Common myeloid progenitor, CD34-positive (primary cell): Measurements from ENCODE around the gene ADARB2.

Experiments
- CTCF ChIA-PET: fragments of 350-600 bp; sonication (Branson Sonifier 250); formaldehyde crosslinking; loops from one replicate; lab custom pipeline; 2021; ENCODE audit warnings: antibody characterized with exemption; lab: Charles Lee
- POLR2A ChIA-PET: fragments of 350-600 bp; sonication (Branson Sonifier 250); formaldehyde crosslinking; loops from one replicate; lab custom pipeline; 2021; ENCODE audit warnings: antibody characterized with exemption; lab: Charles Lee
- DNase-seq, 3 donors: peaks; one replicate each; pipeline versions ENCODE4 v3.0.0 to v3.0.0-alpha.2; 2013
- H3K27ac ChIP-seq, 2 experiments: 1 replicate in 1 of 2; 2 replicates in 1 of 2; pipeline ENCODE4 v1.7.0; 2013; ENCODE audit warnings: inconsistent platforms in 2 of 2, low read length in 2 of 2, mild to moderate bottlenecking in 2 of 2, low read depth in 1 of 2, moderate library complexity in 1 of 2; ENCODE audit not compliant: severe bottlenecking in 2 of 2, insufficient read depth in 1 of 2, poor library complexity in 1 of 2
- H3K27me3 ChIP-seq, 5 experiments: replicated peaks in 2 of 5; 1 replicate in 3 of 5; 2 replicates in 2 of 5; pipeline versions ENCODE4 v1.6.1 to v1.7.0; 2013; ENCODE audit warnings: low read length in 4 of 5, mild to moderate bottlenecking in 2 of 5, moderate library complexity in 2 of 5, inconsistent platforms in 1 of 5; ENCODE audit not compliant: insufficient read depth in 5 of 5, control insufficient read depth in 4 of 5
- H3K36me3 ChIP-seq, 4 experiments: 1 replicate in 2 of 4; 2 replicates in 2 of 4; pipeline versions ENCODE4 v1.6.1 to v1.7.0; 2013; ENCODE audit warnings: low read length in 3 of 4, control low read depth in 1 of 4, mild to moderate bottlenecking in 1 of 4; ENCODE audit not compliant: control insufficient read depth in 4 of 4, insufficient read depth in 4 of 4
- H3K4me1 ChIP-seq, 4 experiments: 1 replicate in 3 of 4; 2 replicates in 1 of 4; pipeline versions ENCODE4 v1.6.1 to v1.7.1; 2013; ENCODE audit warnings: low read length in 3 of 4, mild to moderate bottlenecking in 3 of 4, control low read depth in 1 of 4, inconsistent platforms in 1 of 4, moderate library complexity in 1 of 4; ENCODE audit not compliant: control insufficient read depth in 4 of 4, insufficient read depth in 4 of 4; ENCODE audit errors: control extremely low read depth in 1 of 4
- H3K4me3 ChIP-seq, 7 experiments: 1 replicate in 4 of 7; 2 replicates in 3 of 7; pipeline versions ENCODE4 v1.5.1 to v1.7.0; 2013; ENCODE audit warnings: mild to moderate bottlenecking in 7 of 7, low read length in 6 of 7, moderate library complexity in 6 of 7, inconsistent platforms in 2 of 7, low read depth in 2 of 7, control low read depth in 1 of 7; ENCODE audit not compliant: insufficient read depth in 4 of 7, control insufficient read depth in 1 of 7; ENCODE audit errors: extremely low read depth in 1 of 7
- H3K9me3 ChIP-seq, 5 experiments: 1 replicate in 4 of 5; 2 replicates in 1 of 5; pipeline versions ENCODE4 v1.6.1 to v1.7.1; 2013; ENCODE audit warnings: low read length in 4 of 5, mild to moderate bottlenecking in 2 of 5, inconsistent platforms in 1 of 5, low read depth in 1 of 5, moderate library complexity in 1 of 5; ENCODE audit not compliant: control insufficient read depth in 4 of 5, insufficient read depth in 2 of 5; ENCODE audit errors: control extremely low read depth in 1 of 5
- WGBS: methylation state at CpG from one replicate; pipeline ENCODE4 v1.1.5; 2013; ENCODE audit not compliant: insufficient coverage; 5-methylcytosine and 5-hydroxymethylcytosine counted together

Gene ADARB2

DNA sequence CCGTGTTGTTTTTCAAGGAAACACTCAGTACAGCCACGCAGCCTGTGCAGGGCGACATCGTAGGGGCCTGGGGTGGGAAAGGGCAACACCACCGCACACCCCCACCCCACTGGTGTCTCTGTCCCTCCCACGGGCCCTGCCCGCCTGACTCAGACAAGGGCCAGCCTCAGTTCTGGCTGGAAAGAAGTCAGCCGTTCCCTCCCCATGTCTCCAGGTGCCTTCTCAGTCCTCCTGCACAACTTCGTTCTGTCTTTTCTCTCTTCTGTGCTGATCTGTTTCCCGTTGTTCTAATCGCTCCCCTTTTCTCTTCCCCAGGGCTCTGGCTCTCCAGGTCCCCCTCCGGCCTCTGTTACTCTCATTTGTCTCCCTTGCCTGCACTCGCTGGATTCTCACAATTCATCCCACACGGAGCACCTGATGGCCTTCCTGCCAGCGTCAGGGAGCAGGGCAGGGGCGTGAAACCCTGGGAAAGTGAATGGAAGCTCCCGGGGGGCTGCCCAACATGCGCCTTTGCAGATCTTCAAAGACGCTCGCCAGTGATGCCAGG is 583.4 kb downstream of the ADARB2 start:
- WGBS, result 85% methylated on average over 20 of the region's 20 CpGs
- Histone ChIP-seq H3K36me3 (no peaks in the 10 kb centered on the region), H3K9me3 (no peaks in the 10 kb centered on the region), H3K27me3 (peaks cover 0 to 2% (median 2%) of the 10 kb centered on the region in 5 experiments), H3K4me3 (no peak overlapping the region), H3K27ac (no peak overlapping the region), H3K4me1 (peaks cover 0 to 16% (median 4%) of the 10 kb centered on the region in 4 experiments)
- DNase-seq, result no peak
- CTCF ChIA-PET, result no interaction called here
- POLR2A ChIA-PET, result interaction anchor here (0.6 kb wide), 1 partner anchor 800 kb away, joined by 3 read pairs; no protein-coding TSS in a partner anchor

DNA sequence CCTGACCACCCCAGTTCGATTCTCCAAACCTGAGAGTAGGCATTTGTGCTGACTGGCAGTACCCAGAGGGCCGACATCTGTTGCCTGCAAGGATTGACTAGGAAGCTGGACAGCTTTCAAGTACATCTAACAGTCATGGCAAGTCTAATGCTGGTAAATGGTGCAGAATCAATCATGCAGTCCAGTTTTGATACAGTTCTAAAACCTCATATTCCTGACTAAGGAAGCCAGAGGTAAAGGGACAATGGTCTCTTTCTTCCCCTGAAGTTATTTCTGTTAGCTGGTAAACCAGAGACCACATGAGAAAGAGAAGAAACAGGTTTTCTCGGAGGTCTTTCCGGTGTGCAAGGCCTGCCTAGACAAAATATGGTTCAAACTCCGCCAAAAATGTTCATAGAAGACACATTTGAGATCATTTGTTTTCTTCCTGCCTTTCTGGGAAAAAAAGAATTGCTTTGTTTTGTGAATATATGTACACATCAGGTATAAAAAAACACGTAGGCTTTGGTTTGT is 584.0 kb downstream of the ADARB2 start:
- no peaks in the 10 kb centered on the region for H3K36me3 ChIP-seq
- POLR2A ChIA-PET, result interaction anchor here (0.6 kb wide), 1 partner anchor 800 kb away, joined by 3 read pairs; no protein-coding TSS in a partner anchor
- H3K27ac ChIP-seq, result no peak overlapping the region
- peaks cover 0 to 2% (median 2%) of the 10 kb centered on the region in 5 experiments for H3K27me3 ChIP-seq
- peaks cover 0 to 16% (median 4%) of the 10 kb centered on the region in 4 experiments for H3K4me1 ChIP-seq
- DNase-seq, result no peak
- CTCF ChIA-PET, result interaction anchor here (1.2 kb wide), 1 partner anchor 43 kb away, joined by 4 read pairs; no protein-coding TSS in a partner anchor
- WGBS, result 97% methylated on average over 6 of the region's 6 CpGs
- no peak overlapping the region for H3K4me3 ChIP-seq
- no peaks in the 10 kb centered on the region for H3K9me3 ChIP-seq

DNA sequence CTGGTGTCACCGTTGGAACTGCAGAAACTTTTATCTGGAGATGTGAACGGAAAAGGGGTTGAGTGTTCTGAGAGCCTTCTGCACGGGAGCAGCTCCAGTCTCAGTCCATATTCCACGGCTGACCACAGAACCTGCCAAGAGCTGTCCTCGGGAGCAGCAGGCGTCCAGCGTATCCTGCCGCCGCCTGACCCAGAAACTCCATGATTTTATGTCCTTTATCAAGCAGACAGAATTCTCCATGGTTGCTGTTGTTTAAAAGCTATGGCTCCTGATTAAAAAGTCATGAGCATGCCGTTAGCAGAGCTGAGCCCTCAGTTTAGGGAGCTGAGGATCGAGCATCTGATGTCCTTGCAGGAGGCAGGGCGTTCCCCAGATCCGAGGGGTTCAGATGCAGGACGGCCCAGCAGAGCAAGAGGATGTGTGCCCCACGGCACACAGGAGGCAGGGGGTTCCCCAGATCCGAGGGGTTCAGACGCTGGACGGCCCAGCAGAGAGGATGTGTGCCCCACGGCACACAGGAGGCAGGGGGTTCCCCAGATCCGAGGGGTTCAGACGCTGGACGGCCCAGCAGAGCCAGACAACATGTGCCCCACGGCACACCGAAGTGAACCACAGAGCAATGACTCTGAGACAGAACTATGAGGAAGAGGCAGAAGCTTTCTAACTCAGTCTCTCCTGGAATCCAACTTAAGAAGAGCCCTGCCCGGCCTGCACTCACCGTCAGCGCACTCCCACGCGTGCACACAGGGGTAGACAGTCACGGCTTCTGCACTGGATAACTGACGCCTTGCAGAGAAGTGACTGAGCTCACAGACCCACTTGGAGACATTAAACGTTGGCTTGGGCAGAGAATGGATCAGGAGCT is 584.7 kb downstream of the ADARB2 start:
- 95% methylated on average over 27 of the region's 32 CpGs for WGBS
- Histone ChIP-seq H3K36me3 (no peaks in the 10 kb centered on the region), H3K27me3 (peaks cover 0 to 2% (median 2%) of the 10 kb centered on the region in 5 experiments), H3K4me3 (no peak overlapping the region), H3K4me1 (peaks cover 0 to 16% (median 4%) of the 10 kb centered on the region in 4 experiments), H3K27ac (no peak overlapping the region), H3K9me3 (no peaks in the 10 kb centered on the region)
- POLR2A ChIA-PET, result no interaction called here
- CTCF ChIA-PET, result interaction anchor here (1.2 kb wide), 1 partner anchor 43 kb away, joined by 4 read pairs; no protein-coding TSS in a partner anchor
- no peak for DNase-seq

GRCh38 chr10:1151076-1152033 is 586.0 kb downstream of the ADARB2 start:
- POLR2A ChIA-PET, result no interaction called here
- Histone ChIP-seq H3K27me3 (peaks cover 0 to 2% (median 0%) of the 10 kb centered on the region in 5 experiments), H3K4me1 (peaks cover 0 to 16% (median 4%) of the 10 kb centered on the region in 4 experiments), H3K9me3 (peaks cover 0 to 6% (median 0%) of the 10 kb centered on the region in 5 experiments), H3K36me3 (no peaks in the 10 kb centered on the region), H3K4me3 (no peak overlapping the region), H3K27ac (no peak overlapping the region)
- CTCF ChIA-PET, result no interaction called here
- no peak for DNase-seq
- WGBS, result 90% methylated on average over 11 of the region's 15 CpGs

- Histone ChIP-seq H3K36me3 (no peaks in the 10 kb centered on the region), H3K27ac (no peak overlapping the region), H3K4me1 (peaks cover 0 to 16% (median 4%) of the 10 kb centered on the region in 4 experiments), H3K9me3 (peaks cover 0 to 14% (median 5%) of the 10 kb centered on the region in 5 experiments), H3K27me3 (peaks cover 0 to 2% (median 0%) of the 10 kb centered on the region in 5 experiments), H3K4me3 (no peak overlapping the region)
- CTCF ChIA-PET, result interaction anchor here (0.6 kb wide), 1 partner anchor 242 kb away, joined by 3 read pairs; no protein-coding TSS in a partner anchor
- DNase-seq, result no peak
- WGBS, result 94% methylated on average over 13 of the region's 13 CpGs
- POLR2A ChIA-PET, result no interaction called here
Measured at GRCh38 chr10:1150638-1150955, 586.7 kb downstream of the ADARB2 start.

DNA sequence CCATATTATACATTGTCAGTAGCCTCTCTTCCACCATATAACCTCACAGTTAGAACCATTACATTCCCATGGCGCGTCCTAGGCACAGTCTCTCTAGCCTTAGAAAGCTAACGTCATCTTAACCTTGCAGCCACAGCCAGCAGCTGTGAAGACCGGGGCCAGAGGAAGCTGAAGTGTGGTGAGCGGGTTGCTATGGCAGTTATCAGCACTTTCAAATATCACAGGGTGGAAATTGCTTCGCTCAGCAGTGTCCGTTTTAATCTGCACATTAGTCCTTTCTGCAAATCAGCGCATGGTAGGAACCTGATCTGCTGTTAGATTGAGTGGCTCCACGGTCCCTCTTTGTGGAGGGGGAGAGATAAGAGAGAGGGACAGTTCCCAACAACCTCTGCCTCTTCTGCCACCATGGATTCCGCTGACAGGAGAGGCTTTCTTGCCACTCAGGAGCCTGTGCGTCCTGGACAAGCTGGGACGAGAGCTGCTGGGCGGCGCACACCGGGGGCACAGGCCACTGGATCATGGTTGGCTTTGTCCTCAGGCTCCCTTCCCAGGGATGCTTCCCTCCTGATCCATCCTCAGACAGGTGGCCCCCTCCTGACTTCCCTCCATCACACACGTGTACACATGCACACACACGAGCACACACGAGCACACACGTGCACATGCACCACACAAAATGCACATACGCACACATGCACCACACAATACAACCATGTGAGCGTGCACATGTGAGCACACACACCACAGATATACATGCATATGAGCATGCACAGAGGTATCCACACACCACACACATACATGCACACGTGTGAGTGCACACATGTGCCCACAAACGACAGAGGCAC is 587.3 kb downstream of the ADARB2 start:
- H3K27me3 ChIP-seq, result peaks cover 0 to 2% (median 0%) of the 10 kb centered on the region in 5 experiments
- H3K36me3 ChIP-seq, result no peaks in the 10 kb centered on the region
- H3K4me3 ChIP-seq, result peak overlapping the region in 1 of 7 experiments; percentile 28
- ChIA-PET CTCF (interaction anchor here (0.6 to 1.2 kb wide), 2 partner anchors 9 to 243 kb away, joined by 3 to 4 read pairs; no protein-coding TSS in a partner anchor), POLR2A (no interaction called here)
- WGBS, result 63% methylated on average over 20 of the region's 23 CpGs
- no peak overlapping the region for H3K27ac ChIP-seq
- peaks cover 0 to 18% (median 5%) of the 10 kb centered on the region in 5 experiments for H3K9me3 ChIP-seq
- peaks cover 0 to 16% (median 4%) of the 10 kb centered on the region in 4 experiments for H3K4me1 ChIP-seq
- DNase-seq, result peak; percentile 80 to 91 (median 83)
